Smooth muscle cell (in vitro differentiated cells): ENCODE results near the gene PBX2. TPM values are rescaled to one million over a fixed set of nuclear protein-coding genes. Genes with fewer than 3 reads are reported as not detected.

Source experiments
- DNase-seq: peaks from one replicate; lab custom pipeline; 2025; ENCODE audit not compliant: unreplicated experiment; lab: John Stamatoyannopoulos, UW
- H2AFZ ChIP-seq: fragments of 200-600 bp; sonication (generic); 2 replicates; pipeline ENCODE4 v1.6.0; 2016; ENCODE audit warnings: antibody characterized with exemption, low read depth, mild to moderate bottlenecking
- H3F3A ChIP-seq: fragments of 200-600 bp; sonication (generic); 2 replicates; pipeline ENCODE4 v1.6.0; 2017; ENCODE audit warnings: antibody characterized with exemption, low read depth
- H3K27ac ChIP-seq: fragments of 200-600 bp; sonication (generic); 2 replicates; pipeline ENCODE4 v1.5.1; 2016; ENCODE audit warnings: low read depth, mild to moderate bottlenecking
- H3K27me3 ChIP-seq: fragments of 200-600 bp; sonication (generic); 2 replicates; pipeline ENCODE4 v1.6.1; 2016; ENCODE audit warnings: low read depth, mild to moderate bottlenecking
- H3K36me3 ChIP-seq: fragments of 200-600 bp; sonication (generic); 2 replicates; pipeline ENCODE4 v1.5.1; 2016; ENCODE audit warnings: low read depth
- H3K4me1 ChIP-seq: fragments of 200-600 bp; sonication (generic); 2 replicates; pipeline ENCODE4 v1.5.1; 2016; ENCODE audit warnings: low read depth
- H3K4me2 ChIP-seq: fragments of 200-600 bp; sonication (generic); 2 replicates; pipeline ENCODE4 v1.6.0; 2016; ENCODE audit warnings: mild to moderate bottlenecking
- H3K4me3 ChIP-seq: fragments of 200-600 bp; sonication (generic); 2 replicates; pipeline ENCODE4 v1.5.1; 2016; ENCODE audit warnings: mild to moderate bottlenecking
- H3K79me2 ChIP-seq: fragments of 200-600 bp; sonication (generic); 2 replicates; pipeline ENCODE4 v1.6.0; 2016; ENCODE audit warnings: low read depth, mild to moderate bottlenecking
- H3K9ac ChIP-seq: fragments of 200-600 bp; sonication (generic); 2 replicates; pipeline ENCODE4 v1.6.0; 2016; ENCODE audit warnings: low read depth
- H3K9me3 ChIP-seq: fragments of 200-600 bp; sonication (generic); replicated peaks from 2 replicates; pipeline ENCODE4 v1.5.1; 2016; ENCODE audit warnings: low read depth
- H4K20me1 ChIP-seq: fragments of 200-600 bp; sonication (generic); 2 replicates; pipeline ENCODE4 v1.6.0; 2016; ENCODE audit warnings: low read depth
- CTCF ChIP-seq: fragments of 200-600 bp; sonication (generic); IDR thresholded peaks from 2 replicates; pipeline ENCODE4 v1.5.1; 2017; ENCODE audit warnings: borderline replicate concordance, mild to moderate bottlenecking, antibody characterized with exemption; ENCODE audit not compliant: insufficient read depth, poor library complexity, severe bottlenecking
- WGBS: methylation state at CpG from one replicate; pipeline ENCODE4 v1.1.7; 2016; ENCODE audit warnings: low lambda C conversion rate; 5-methylcytosine and 5-hydroxymethylcytosine counted together
- polyA plus RNA-seq: library from polyadenylated mRNA; unstranded; fragments of >200 nt; fragmentation: Nextera tagmentation; extraction: Ambion mirVana; gene quantifications from 2 replicates; pipeline ENCODE4 v1.2.1, GENCODE V29; 2016
- total RNA-seq: library from RNA; depleted of rRNA; stranded (reverse); fragments of >200 nt; gene quantifications from 2 replicates; pipeline ENCODE4 v1.2.3, GENCODE V29; 2014

Gene PBX2
- total and polyA plus RNA-seq, 2 experiments from 2014 or later, result 14.0 to 43.6 TPM

DNA sequence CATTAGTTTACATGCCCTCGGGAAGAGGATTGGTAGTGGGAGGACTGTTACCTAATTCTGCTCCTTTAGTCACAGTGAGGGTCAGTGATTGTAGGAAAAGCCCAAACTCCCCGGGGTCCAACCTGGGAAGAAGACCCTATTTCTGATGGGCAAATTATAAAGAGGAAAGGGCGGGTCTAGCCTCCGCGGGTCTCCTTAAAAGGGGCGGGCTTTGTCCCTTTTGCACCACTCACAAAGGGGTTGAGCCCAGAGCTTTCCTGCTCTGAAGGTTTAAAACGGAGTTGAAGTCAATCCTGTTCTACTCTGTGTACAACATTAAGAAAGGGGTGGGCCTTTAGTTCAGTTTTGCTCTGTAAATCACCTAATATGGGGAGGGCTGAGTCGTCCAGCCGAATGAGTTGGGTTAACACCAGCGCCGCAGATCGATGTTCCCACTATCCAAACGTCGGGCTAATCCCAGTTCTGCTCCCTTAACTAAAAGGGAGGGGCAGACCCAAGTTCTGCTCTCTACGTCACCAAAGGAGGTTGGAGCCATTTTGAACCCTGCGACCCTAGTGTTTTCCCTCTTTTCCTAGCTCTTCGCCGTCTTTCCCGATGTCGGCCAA lies 12.7 kb downstream of the PBX2 start:
- no peak for TF ChIP-seq CTCF
- no peak for DNase-seq
- Histone ChIP-seq H3K9ac (peak overlapping the region; percentile 84), H3K9me3 (no peaks in the 10 kb centered on the region), H3K27me3 (no peaks in the 10 kb centered on the region), H2AFZ (peak overlapping the region; percentile 85), H3K79me2 (peaks cover 46% of the 10 kb centered on the region), H3F3A (peaks cover 9% of the 10 kb centered on the region), H3K4me1 (peaks cover 15% of the 10 kb centered on the region), H3K4me2 (peak overlapping the region; percentile 94), H3K4me3 (peak overlapping the region; percentile 91), H3K36me3 (no peaks in the 10 kb centered on the region), H3K27ac (peak overlapping the region; percentile 95), H4K20me1 (no peaks in the 10 kb centered on the region)
- 3% methylated on average over 20 of the region's 20 CpGs for WGBS

GRCh38 chr6:32176476-32177182 lies 13.4 kb downstream of the PBX2 start:
- peak overlapping the region; percentile 91 for H3K4me3 ChIP-seq
- no peaks in the 10 kb centered on the region for H4K20me1 ChIP-seq
- peak overlapping the region; percentile 84 for H3K9ac ChIP-seq
- no peaks in the 10 kb centered on the region for H3K27me3 ChIP-seq
- peak overlapping the region; percentile 94 for H3K4me2 ChIP-seq
- peak overlapping the region; percentile 85 for H2AFZ ChIP-seq
- WGBS, result 12% methylated on average over 5 of the region's 5 CpGs
- no peak for DNase-seq
- no peaks in the 10 kb centered on the region for H3K9me3 ChIP-seq
- peaks cover 52% of the 10 kb centered on the region for H3K79me2 ChIP-seq
- H3K27ac ChIP-seq, result peak overlapping the region; percentile 95
- no peaks in the 10 kb centered on the region for H3K36me3 ChIP-seq
- no peak for TF ChIP-seq CTCF
- peaks cover 9% of the 10 kb centered on the region for H3F3A ChIP-seq
- peaks cover 15% of the 10 kb centered on the region for H3K4me1 ChIP-seq

- peaks cover 52% of the 10 kb centered on the region for H3K79me2 ChIP-seq
- H3K27ac ChIP-seq, result peak within 1 kb of the TSS; percentile 95
- 3% methylated on average over 11 of the region's 27 CpGs for WGBS
These were observed 14.1 kb downstream of the PBX2 start, which contains the start of gene AGPAT1 for GRCh38 chr6:32175711-32176475. AGPAT1 (minus strand) TSS chr6:32176084; CDS start chr6:32171496, 4,588 bp downstream.

More at GRCh38 chr6:32175711-32176475, 14.1 kb downstream of the PBX2 start, which contains the start of gene AGPAT1:
- no peaks in the 10 kb centered on the region for H3K9me3 ChIP-seq
- H3K9ac ChIP-seq, result peak within 1 kb of the TSS; percentile 95
- H2AFZ ChIP-seq, result peak within 1 kb of the TSS; percentile 85
- H3K4me1 ChIP-seq, result peaks cover 15% of the 10 kb centered on the region
- H3K27me3 ChIP-seq, result no peaks in the 10 kb centered on the region
- DNase-seq, result peak; percentile 74
- peaks cover 9% of the 10 kb centered on the region for H3F3A ChIP-seq
- no peaks in the 10 kb centered on the region for H4K20me1 ChIP-seq
- no peak for TF ChIP-seq CTCF
- peak within 1 kb of the TSS; percentile 91 for H3K4me3 ChIP-seq
- peak within 1 kb of the TSS; percentile 94 for H3K4me2 ChIP-seq
- H3K36me3 ChIP-seq, result no peaks in the 10 kb centered on the region
